ENCODE results near the gene CAPN5. TPM values are rescaled to one million over a fixed set of nuclear protein-coding genes. Genes with fewer than 3 reads are reported as not detected.

CAPN5 gene
- total and polyA plus RNA-seq, 2 of the 13 experiments (the other 11 are each of a cell fraction or from before 2014, with no cell fraction given): 0.27 to 1.2 TPM

DNA sequence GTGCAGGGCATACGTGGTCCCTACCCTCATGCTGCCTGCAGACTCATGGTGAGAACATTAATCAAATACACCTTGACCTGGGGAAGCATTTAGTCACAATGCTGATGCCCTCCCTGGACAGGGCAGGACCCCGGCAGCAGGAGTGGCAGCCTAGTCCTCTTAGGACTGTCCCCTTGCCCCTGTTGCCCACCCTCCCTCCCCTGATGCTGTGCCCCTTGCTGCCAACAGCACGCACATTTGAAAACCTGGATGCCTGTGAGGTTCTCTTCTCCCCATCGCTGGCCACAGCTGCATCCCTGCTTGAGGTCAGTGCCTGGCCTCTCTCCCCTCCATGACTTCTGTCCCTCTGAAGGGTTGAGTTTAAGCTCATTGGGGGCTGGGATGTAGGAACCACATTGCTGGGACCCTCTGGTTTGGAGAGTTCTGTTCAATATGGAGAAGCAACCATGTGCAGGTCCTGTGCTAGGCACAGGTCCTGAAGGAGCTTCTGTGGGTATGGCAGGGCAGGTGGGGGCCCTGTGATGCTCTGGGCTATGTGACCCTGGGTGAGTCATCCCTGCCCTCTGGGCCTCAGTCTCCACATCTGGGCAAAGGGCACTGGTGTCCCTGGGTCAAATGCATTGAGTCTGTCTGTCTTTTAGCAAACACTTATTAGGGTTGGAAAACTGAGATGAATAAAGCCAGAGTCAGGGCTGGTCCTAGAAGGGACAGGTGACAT, 92.6 kb downstream of the CAPN5 start:
- ChIA-PET CTCF (ENCODE audit: low intra/inter-chr PET ratio, low total read pairs) (no interaction called here), POLR2A (no interaction called here)
- no peaks in the 10 kb centered on the region for H4K20me1 ChIP-seq (ENCODE audit: insufficient read depth, low read length)
- DNase-seq (ENCODE audit: low spot score) (no peak), ATAC-seq (no peak), FAIRE-seq (no peak)
- H3K9ac ChIP-seq (ENCODE audit: insufficient read depth, low read depth, low read length): no peak overlapping the region
- TF ChIP-seq ZNF629 (CRISPR knock-in tag; conservative IDR thresholded peaks at IDR 0.05) (peak; percentile 76), EED (CRISPR knock-in tag; IDR thresholded peaks at IDR 0.05) (no peak), FOSL2 (CRISPR knock-in tag; IDR thresholded peaks at IDR 0.05) (peak; percentile 29; the same call in 1 of the 2 replicates)
- no peaks in the 10 kb centered on the region for H3K27me3 ChIP-seq (ENCODE audit: control insufficient read depth in 1 of 2, insufficient read depth in 2 of 2, low read length in 2 of 2)
- no peaks in the 10 kb centered on the region for H3K79me2 ChIP-seq (ENCODE audit: insufficient read depth, low read length)
- intact Hi-C loops (cut with micrococcal nuclease; ENCODE audit: unreplicated experiment) (no loop called here), in situ Hi-C loops (cut with HindIII; ENCODE audit: extremely low pct_ligation_motif_present, low pct_unique_long_range_greater_than_20kb) (no loop called here)
- no peaks in the 10 kb centered on the region for H3K9me3 ChIP-seq (ENCODE audit: low read length)
- WGBS (ENCODE audit: low lambda C conversion rate): no CpG with 5 or more reads among the region's 4 CpGs
- H3K4me2 ChIP-seq (ENCODE audit: low read depth, low read length): no peak overlapping the region
- BruUV-seq (replicated peaks): no TSS peak
- H3K27ac ChIP-seq (ENCODE audit: extremely low read length, insufficient read depth, low read length): no peak overlapping the region
- 0 out of 5 replicates have a peak, but pooled peaks cover 2% of the 10 kb centered on the region in 2 experiments for H3K36me3 ChIP-seq (replicated peaks in 1 of 2; ENCODE audit: control insufficient read depth in 1 of 2, insufficient read depth in 2 of 2, low read length in 2 of 2)
- no peaks in the 10 kb centered on the region for H3K4me1 ChIP-seq (ENCODE audit: insufficient read depth, low read length)
- H2AFZ ChIP-seq (ENCODE audit: low read length): no peak overlapping the region
- H3K4me3 ChIP-seq (replicated peaks in 1 of 3; ENCODE audit: insufficient read depth in 1 of 3, low read depth in 2 of 3, low read length in 3 of 3): no peak overlapping the region

DNA sequence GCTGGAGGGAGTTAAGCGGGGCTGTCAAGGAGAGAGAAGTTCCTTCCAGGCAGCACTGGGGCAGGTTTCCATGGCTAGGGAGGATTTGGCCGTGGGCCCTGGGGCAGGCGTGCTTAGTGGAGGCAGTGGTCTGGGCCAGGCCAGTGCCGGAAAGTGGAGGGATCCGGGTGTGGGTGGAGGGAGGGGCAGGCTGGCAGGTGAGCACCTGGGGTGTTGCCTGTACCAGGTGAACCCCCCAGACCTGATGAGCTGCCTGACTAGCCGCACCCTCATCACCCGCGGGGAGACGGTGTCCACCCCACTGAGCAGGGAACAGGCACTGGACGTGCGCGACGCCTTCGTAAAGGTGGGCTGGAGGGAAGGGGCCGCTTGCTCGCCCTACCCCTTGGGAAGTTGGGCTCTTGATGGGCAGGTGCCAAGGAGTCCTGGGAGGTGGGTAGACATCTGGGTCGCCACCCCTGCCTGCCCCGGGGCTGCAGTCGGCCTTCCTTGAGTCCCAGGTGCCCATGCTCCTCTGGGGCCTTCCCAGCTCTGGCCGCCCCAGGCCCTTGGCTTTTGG, 93.2 kb downstream of the CAPN5 start:
- POLR2A ChIA-PET: no interaction called here
- FAIRE-seq: no peak

More for the DNA sequence above, 93.2 kb downstream of the CAPN5 start:
- H3K9ac ChIP-seq (ENCODE audit: insufficient read depth, low read depth, low read length): no peak overlapping the region
- in situ Hi-C loops (cut with HindIII; ENCODE audit: extremely low pct_ligation_motif_present, low pct_unique_long_range_greater_than_20kb) (no loop called here), intact Hi-C loops (cut with micrococcal nuclease; ENCODE audit: unreplicated experiment) (no loop called here)
- no peaks in the 10 kb centered on the region for H3K79me2 ChIP-seq (ENCODE audit: insufficient read depth, low read length)
- BruUV-seq (replicated peaks): no TSS peak
- no peaks in the 10 kb centered on the region for H3K4me1 ChIP-seq (ENCODE audit: insufficient read depth, low read length)
- H3K27ac ChIP-seq (ENCODE audit: extremely low read length, insufficient read depth, low read length): no peak overlapping the region
- H3K9me3 ChIP-seq (ENCODE audit: low read length): no peaks in the 10 kb centered on the region
- WGBS (ENCODE audit: low lambda C conversion rate): 93% methylated on average over 12 of the region's 20 CpGs
- TF ChIP-seq IKZF4 (CRISPR knock-in tag; IDR thresholded peaks at IDR 0.05; ENCODE audit: borderline replicate concordance, low read depth, not compliant biosample characterization) (no peak), HNF4A (CRISPR knock-in tag; IDR thresholded peaks at IDR 0.05) (no peak), EEA1 (CRISPR knock-in tag; IDR thresholded peaks at IDR 0.05; ENCODE audit: borderline replicate concordance) (no peak)
- H4K20me1 ChIP-seq (ENCODE audit: insufficient read depth, low read length): no peaks in the 10 kb centered on the region
- no peaks in the 10 kb centered on the region for H3K27me3 ChIP-seq (ENCODE audit: control insufficient read depth in 1 of 2, insufficient read depth in 2 of 2, low read length in 2 of 2)
- H3K36me3 ChIP-seq (replicated peaks in 1 of 2; ENCODE audit: control insufficient read depth in 1 of 2, insufficient read depth in 2 of 2, low read length in 2 of 2): 0 out of 5 replicates have a peak, but pooled peaks cover 2% of the 10 kb centered on the region in 2 experiments
- H3K4me3 ChIP-seq (replicated peaks in 1 of 3; ENCODE audit: insufficient read depth in 1 of 3, low read depth in 2 of 3, low read length in 3 of 3): no peak overlapping the region
- DNase-seq (ENCODE audit: low spot score) (no peak), ATAC-seq (no peak)
- no peak overlapping the region for H3K4me2 ChIP-seq (ENCODE audit: low read depth, low read length)
- CTCF ChIA-PET (ENCODE audit: low intra/inter-chr PET ratio, low total read pairs): interaction anchor here (1.0 kb wide), 1 partner anchor 28 kb away, joined by 3 read pairs; no protein-coding TSS in a partner anchor
- H2AFZ ChIP-seq (ENCODE audit: low read length): no peak overlapping the region

All from HepG2 (cell line).